ENCODE measurements around the gene CCDC159.

CCDC159 gene

DNA sequence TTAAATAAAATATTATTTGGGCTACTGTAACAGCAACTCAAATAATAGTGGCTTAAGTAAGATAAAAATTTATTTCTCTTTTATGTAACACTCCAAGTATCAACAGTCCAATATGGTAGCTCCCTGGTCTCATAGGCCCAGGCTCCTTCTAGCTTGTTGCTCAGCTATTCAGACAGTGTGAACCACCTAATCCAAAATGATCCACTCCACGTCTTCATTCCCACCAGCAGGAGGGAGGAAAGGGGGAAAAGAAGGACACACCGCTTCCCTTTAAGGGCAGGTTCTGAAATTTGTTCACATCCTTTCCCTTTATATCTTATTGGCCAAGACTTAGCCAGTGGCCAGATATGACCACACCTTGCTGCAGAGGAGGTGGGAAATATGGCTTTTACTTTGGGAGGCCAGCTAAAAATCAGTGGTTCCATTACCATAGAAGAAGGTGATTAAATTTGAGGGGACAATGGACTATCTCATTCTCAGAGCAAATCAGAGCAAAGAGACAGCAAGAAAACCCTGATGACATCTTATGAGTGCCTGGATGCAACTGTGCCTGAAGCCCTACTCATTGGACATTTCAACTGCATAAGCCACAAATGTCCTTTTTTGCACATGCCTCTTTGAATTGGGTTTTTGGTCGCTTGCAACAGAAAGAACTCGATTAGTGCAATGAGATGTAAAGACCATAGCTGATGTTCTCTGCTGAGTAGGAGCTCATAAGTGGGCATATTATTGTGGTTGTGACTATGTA, 44.8 kb downstream of the CCDC159 start:
- DNase-seq (ENCODE audit: low read depth) = no peak

DNA sequence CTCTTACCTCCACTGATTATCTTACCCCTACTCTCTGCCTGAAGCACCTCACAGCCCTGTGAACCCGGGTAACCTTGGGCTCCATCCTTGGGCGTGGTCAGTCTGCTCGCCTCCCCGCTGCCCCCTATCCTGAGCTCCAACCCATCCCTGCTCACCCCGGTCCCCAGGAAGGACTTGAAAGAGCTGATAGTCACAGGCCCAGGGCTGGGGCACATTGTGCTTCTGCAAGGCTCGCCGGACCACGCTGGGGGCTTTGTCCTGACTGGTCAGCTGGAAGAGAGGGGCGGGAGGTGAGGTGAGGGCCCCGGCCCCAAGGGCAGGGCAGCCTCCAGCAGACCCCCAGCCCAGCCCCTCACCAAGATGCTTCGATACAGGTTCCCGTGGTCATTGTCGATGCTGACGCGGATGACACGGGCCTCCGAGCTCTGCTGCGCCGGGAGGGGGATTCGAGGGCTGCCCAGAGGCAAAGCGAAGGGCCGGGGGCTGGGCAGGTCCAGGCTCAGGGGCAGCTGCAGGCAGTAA, 50.8 kb downstream of the CCDC159 start:
- no peak for DNase-seq (ENCODE audit: low read depth)

GRCh38 chr19:11399667-11400066, 53.3 kb downstream of the CCDC159 start:
- DNase-seq (ENCODE audit: low read depth) = no peak

DNA sequence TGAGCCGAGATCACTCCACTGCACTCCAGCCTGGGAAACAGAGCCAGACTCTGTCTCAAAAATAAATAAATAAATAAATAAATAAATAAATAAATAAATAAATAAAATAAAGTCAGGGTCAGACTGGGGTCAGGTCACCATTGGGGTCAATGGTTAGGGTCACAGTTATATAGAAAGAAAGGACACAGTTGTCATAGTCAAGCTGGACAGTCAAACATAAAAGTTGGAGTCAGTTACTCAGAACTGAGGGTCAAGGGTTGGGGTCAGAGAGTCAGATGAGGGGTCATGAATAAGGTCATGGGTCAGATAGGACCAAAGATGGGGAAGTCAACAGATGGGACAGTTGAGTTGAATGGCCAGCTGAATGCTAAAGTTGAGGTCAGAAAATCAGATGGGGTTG, 54.5 kb downstream of the CCDC159 start:
- DNase-seq (ENCODE audit: low read depth) = no peak

DNA sequence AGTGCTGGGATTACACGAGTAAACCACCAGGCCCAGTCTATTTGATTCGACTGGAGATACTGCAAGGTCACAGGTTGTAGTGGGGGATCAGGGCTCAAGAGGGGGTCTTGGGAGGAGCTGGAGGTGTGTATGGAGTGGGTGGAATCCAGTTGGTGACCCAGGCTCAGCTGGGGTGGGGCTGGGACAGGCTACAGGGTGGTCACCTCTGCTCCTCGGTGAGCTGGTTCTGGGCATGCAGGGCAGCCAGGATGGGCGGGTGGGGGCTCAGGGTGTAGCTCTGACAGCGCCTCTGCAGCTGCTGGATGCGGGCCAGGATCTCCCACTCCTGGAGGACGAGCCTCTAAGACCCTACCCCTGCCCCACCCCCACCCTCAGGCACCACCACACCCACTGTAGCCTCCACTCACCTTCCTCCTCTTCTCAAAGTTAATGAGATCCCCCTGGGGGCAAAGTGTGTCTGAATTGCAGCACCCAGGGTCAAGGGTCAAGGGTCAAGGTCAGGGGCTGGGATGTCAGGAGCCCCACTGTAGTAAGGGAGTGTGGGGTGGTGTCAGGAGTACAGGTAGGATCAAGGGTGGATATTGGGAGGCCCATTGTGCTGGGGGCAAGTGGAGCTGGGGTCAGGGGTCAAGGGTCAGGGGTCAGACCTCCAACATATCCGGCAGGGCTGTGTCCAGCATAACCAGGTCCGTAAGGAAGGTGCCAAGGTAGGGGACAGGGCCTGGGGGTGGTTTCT, 55.7 kb downstream of the CCDC159 start:
- DNase-seq (ENCODE audit: low read depth) = no peak

All from fibroblast of gingiva (primary cell).